K562 (cell line): ENCODE results near the gene RPE.

ENCODE experiments used
- KDM5B ChIP-seq: fragments of 200-600 bp; sonication (generic); IDR thresholded peaks from 2 replicates; pipeline ENCODE4 v1.6.1; 2012; ENCODE audit warnings: low read depth, mild to moderate bottlenecking, moderate library complexity, low read length, control low read depth, inconsistent platforms; ENCODE audit not compliant: insufficient replicate concordance
- YBX1 ChIP-seq: fragments of 450-650 bp; IDR thresholded peaks from 2 replicates; pipeline ENCODE4 v1.7.1; 2016; ENCODE audit warnings: mild to moderate bottlenecking
- ZNF12 ChIP-seq: sonication (generic); formaldehyde crosslinking; IDR thresholded peaks from 2 replicates; pipeline ENCODE4 v1.4.0; 2020; ENCODE audit warnings: mild to moderate bottlenecking, missing genetic modification reagents

DNA sequence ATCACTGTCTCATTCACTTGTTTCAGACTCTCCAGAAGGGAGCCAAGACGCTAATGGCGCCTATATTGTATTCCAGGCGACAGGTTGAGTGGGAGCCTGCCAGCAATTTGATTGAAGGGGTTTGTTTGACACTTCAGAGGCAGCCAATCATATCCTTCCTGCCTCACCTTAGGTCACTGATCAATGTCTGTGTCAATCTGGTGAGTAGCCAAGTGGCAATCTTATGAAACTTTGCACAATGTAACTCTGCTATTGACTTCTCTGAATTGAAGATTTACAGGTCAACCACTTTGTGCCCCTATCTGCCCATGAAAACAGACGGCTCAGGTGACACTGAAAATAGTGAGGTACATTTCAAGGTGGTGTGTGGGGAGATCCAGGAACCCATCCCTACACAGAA lies 32.7 kb upstream of the RPE start:
- TF ChIP-seq YBX1 (no peak), ZNF12 (no peak), KDM5B (no peak)
